ENCODE results near the gene DNER. TPM values are rescaled to one million over a fixed set of nuclear protein-coding genes. Genes with fewer than 3 reads are reported as not detected.

Gene DNER
- polyA plus RNA-seq, 1 donor (not counting 4 experiments of a cell fraction or from before 2014, with no cell fraction given): 8.5 TPM

DNA sequence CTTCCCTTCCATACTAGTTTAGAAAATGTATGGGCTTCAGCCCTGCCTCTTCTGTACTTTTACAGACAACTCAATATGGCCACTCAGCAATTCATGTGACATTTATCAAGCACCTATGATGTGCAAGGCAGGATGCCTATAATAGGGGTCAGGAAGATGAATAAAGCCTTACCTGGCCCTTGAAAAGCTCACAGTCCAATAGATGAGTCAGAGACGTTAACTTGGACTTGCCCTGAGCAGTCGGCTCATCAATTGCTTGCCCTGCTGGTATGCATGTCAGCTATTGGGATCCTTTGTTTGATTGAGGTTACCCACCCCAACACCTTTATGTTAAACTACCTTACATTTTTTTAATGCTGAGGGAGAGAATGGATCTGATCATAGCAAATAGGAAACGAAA lies 116.1 kb downstream of the DNER start:
- H3K27ac ChIP-seq (ENCODE audit: control insufficient read depth, insufficient read depth, low read length): no peak overlapping the region
- dilution Hi-C loops (cut with MboI; ENCODE audit: extremely low pct_ligation_motif_present, low sequenced_read_pairs): no loop called here
- H3K9me1 ChIP-seq (ENCODE audit: control insufficient read depth, extremely low read depth, insufficient read depth, low read length): no peaks in the 10 kb centered on the region
- FAIRE-seq: no peak
- H3K9ac ChIP-seq (ENCODE audit: control insufficient read depth, extremely low read depth, insufficient read depth, low read length): no peak overlapping the region
- no peaks in the 10 kb centered on the region for H3K4me1 ChIP-seq (ENCODE audit: control insufficient read depth, extremely low read depth, insufficient read depth, low read length)
- H3K9me3 ChIP-seq (ENCODE audit: control insufficient read depth, low read depth, low read length): no peaks in the 10 kb centered on the region
- H4K20me1 ChIP-seq (ENCODE audit: control insufficient read depth, extremely low read depth, insufficient read depth, low read length): no peaks in the 10 kb centered on the region
- H3K4me2 ChIP-seq (ENCODE audit: control insufficient read depth, extremely low read depth, insufficient read depth, low read depth, low read length): no peak overlapping the region
- H3K36me3 ChIP-seq (ENCODE audit: control insufficient read depth in 2 of 2, extremely low read depth in 1 of 2, insufficient read depth in 2 of 2, low read length in 2 of 2): no peaks in the 10 kb centered on the region
- no peak for TF ChIP-seq EZH2 (IDR thresholded peaks at IDR 0.05; ENCODE audit: low read length)
- TF ChIP-seq, protein P1, sequence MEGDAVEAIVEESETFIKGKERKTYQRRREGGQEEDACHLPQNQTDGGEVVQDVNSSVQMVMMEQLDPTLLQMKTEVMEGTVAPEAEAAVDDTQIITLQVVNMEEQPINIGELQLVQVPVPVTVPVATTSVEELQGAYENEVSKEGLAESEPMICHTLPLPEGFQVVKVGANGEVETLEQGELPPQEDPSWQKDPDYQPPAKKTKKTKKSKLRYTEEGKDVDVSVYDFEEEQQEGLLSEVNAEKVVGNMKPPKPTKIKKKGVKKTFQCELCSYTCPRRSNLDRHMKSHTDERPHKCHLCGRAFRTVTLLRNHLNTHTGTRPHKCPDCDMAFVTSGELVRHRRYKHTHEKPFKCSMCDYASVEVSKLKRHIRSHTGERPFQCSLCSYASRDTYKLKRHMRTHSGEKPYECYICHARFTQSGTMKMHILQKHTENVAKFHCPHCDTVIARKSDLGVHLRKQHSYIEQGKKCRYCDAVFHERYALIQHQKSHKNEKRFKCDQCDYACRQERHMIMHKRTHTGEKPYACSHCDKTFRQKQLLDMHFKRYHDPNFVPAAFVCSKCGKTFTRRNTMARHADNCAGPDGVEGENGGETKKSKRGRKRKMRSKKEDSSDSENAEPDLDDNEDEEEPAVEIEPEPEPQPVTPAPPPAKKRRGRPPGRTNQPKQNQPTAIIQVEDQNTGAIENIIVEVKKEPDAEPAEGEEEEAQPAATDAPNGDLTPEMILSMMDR (optimal IDR thresholded peaks at IDR 0.05 in 1 of 3, IDR thresholded peaks at IDR 0.05 in 1 of 3, conservative IDR thresholded peaks at IDR 0.05 in 1 of 3; ENCODE audit: extremely low read depth in 1 of 3, insufficient read depth in 2 of 3, low read length in 3 of 3): no peak
- no peaks in the 10 kb centered on the region for H3K79me2 ChIP-seq (ENCODE audit: control insufficient read depth, insufficient read depth, low read length)
- DNase-seq (ENCODE audit: low read depth, low spot score): no peak
- no peak overlapping the region for H3K4me3 ChIP-seq (ENCODE audit: control insufficient read depth in 2 of 3, extremely low read depth in 1 of 3, insufficient read depth in 2 of 3, low read depth in 1 of 3, low read length in 3 of 3)
- no peaks in the 10 kb centered on the region for H3K27me3 ChIP-seq (ENCODE audit: control insufficient read depth, extremely low read depth, insufficient read depth, low read length)
- no peak overlapping the region for H2AFZ ChIP-seq (ENCODE audit: control insufficient read depth, low read length)

DNA sequence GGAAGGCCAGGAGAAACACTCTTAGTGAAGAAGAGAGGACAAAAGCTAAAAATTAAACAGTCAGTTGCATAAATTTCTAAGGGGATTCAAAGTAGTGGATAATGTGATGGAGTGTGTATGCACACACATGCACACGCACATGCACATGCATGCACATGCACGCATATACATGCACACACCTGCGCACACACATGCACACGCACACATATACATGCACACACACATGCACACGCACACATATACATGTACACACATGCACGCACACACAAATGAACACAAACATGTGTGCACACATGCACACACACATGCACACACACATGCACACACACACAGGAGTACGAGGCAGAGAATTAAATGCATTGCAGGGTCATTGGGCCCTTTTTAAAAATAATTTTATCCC lies 117.6 kb downstream of the DNER start:
- Histone ChIP-seq H3K9me3 (ENCODE audit: control insufficient read depth, low read depth, low read length) (no peaks in the 10 kb centered on the region), H4K20me1 (ENCODE audit: control insufficient read depth, extremely low read depth, insufficient read depth, low read length) (no peaks in the 10 kb centered on the region), H3K9me1 (ENCODE audit: control insufficient read depth, extremely low read depth, insufficient read depth, low read length) (no peaks in the 10 kb centered on the region), H3K79me2 (ENCODE audit: control insufficient read depth, insufficient read depth, low read length) (no peaks in the 10 kb centered on the region), H2AFZ (ENCODE audit: control insufficient read depth, low read length) (no peak overlapping the region), H3K4me1 (ENCODE audit: control insufficient read depth, extremely low read depth, insufficient read depth, low read length) (no peaks in the 10 kb centered on the region), H3K27ac (ENCODE audit: control insufficient read depth, insufficient read depth, low read length) (no peak overlapping the region), H3K4me2 (ENCODE audit: control insufficient read depth, extremely low read depth, insufficient read depth, low read depth, low read length) (no peak overlapping the region), H3K36me3 (ENCODE audit: control insufficient read depth in 2 of 2, extremely low read depth in 1 of 2, insufficient read depth in 2 of 2, low read length in 2 of 2) (no peaks in the 10 kb centered on the region), H3K9ac (ENCODE audit: control insufficient read depth, extremely low read depth, insufficient read depth, low read length) (no peak overlapping the region), H3K4me3 (ENCODE audit: control insufficient read depth in 2 of 3, extremely low read depth in 1 of 3, insufficient read depth in 2 of 3, low read depth in 1 of 3, low read length in 3 of 3) (no peak overlapping the region), H3K27me3 (ENCODE audit: control insufficient read depth, extremely low read depth, insufficient read depth, low read length) (no peaks in the 10 kb centered on the region)
- dilution Hi-C loops (cut with MboI; ENCODE audit: extremely low pct_ligation_motif_present, low sequenced_read_pairs): no loop called here
- TF ChIP-seq, protein P1 (optimal IDR thresholded peaks at IDR 0.05 in 1 of 3, IDR thresholded peaks at IDR 0.05 in 1 of 3, conservative IDR thresholded peaks at IDR 0.05 in 1 of 3; ENCODE audit: extremely low read depth in 1 of 3, insufficient read depth in 2 of 3, low read length in 3 of 3): no peak
- TF ChIP-seq EZH2 (IDR thresholded peaks at IDR 0.05; ENCODE audit: low read length): no peak
- FAIRE-seq (no peak), DNase-seq (ENCODE audit: low read depth, low spot score) (no peak)

Measured in keratinocyte (primary cell).